ENCODE data around the gene TMCO4. TPM values are rescaled to one million over a fixed set of nuclear protein-coding genes. Genes with fewer than 3 reads are reported as not detected.
"Not testable (repeated sequence)": the region's sequence is repeated elsewhere in the genome, so short reads cannot be mapped to it uniquely, and the experiment has no call there.

Gene TMCO4
- total RNA-seq, 1 donor from 2014 or later, result 1.8 TPM

DNA sequence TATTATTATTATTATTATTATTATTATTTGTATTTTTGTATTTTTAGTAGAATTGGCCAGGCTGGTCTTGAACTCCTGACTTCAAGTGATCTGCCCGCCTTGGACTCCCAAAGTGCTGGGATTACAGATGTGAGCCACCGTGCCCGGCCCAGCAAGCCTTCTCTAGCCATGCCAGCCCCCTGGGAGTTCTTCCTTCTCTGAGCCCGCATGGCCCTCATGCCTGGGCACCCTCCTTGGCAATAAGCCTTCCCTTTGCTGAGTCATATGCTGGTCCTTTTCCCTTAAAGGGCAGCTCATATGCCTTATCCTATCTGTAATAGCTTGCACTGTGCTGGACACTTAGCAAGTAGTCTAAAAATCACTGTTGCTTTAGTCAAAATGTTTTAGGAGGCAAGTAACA is 164.1 kb downstream of the TMCO4 start:
- DNase-seq (ENCODE audit: low read depth) (no peak), FAIRE-seq (no peak)
- H3K27me3 ChIP-seq (ENCODE audit: insufficient read depth, low read length), result no peaks in the 10 kb centered on the region
- no peaks in the 10 kb centered on the region for H3K9me3 Mint-ChIP-seq (ENCODE audit: unreplicated experiment)
- no peak overlapping the region for H3K27ac Mint-ChIP-seq (ENCODE audit: unreplicated experiment)
- no peak overlapping the region for H2AFZ ChIP-seq (ENCODE audit: low read depth, low read length)
- H3K9me3 ChIP-seq (ENCODE audit: insufficient read depth, low read depth, low read length), result no peaks in the 10 kb centered on the region
- peaks cover 7% of the 10 kb centered on the region for H3K4me1 Mint-ChIP-seq (ENCODE audit: low read depth, unreplicated experiment)
- H3K9ac ChIP-seq (ENCODE audit: low read length), result no peak overlapping the region
- no peaks in the 10 kb centered on the region for H3K36me3 Mint-ChIP-seq (ENCODE audit: low read depth, unreplicated experiment)
- H3K4me2 ChIP-seq (ENCODE audit: low read length), result no peak overlapping the region
- no peaks in the 10 kb centered on the region for H3K36me3 ChIP-seq (ENCODE audit: insufficient read depth, low read length)
- no peak overlapping the region for H3K4me3 Mint-ChIP-seq (ENCODE audit: unreplicated experiment)
- H3K4me3 ChIP-seq (ENCODE audit: insufficient read depth, low read depth, low read length), result no peak overlapping the region
- H3K79me2 ChIP-seq (ENCODE audit: insufficient read depth, low read length), result no peaks in the 10 kb centered on the region
- H3K27ac ChIP-seq (ENCODE audit: low read depth, low read length), result no peak overlapping the region
- peaks cover 8% of the 10 kb centered on the region for H3K4me1 ChIP-seq (ENCODE audit: insufficient read depth, low read length)
- TF ChIP-seq EZH2 (IDR thresholded peaks at IDR 0.05; ENCODE audit: insufficient read depth, low read length) (no peak), CTCF (IDR thresholded peaks at IDR 0.05; ENCODE audit: insufficient read depth, low read depth, low read length) (no peak)
- peaks cover 2% of the 10 kb centered on the region for H3K27me3 Mint-ChIP-seq (ENCODE audit: low read depth, unreplicated experiment)
- H4K20me1 ChIP-seq (ENCODE audit: insufficient read depth, low read length), result no peaks in the 10 kb centered on the region

DNA sequence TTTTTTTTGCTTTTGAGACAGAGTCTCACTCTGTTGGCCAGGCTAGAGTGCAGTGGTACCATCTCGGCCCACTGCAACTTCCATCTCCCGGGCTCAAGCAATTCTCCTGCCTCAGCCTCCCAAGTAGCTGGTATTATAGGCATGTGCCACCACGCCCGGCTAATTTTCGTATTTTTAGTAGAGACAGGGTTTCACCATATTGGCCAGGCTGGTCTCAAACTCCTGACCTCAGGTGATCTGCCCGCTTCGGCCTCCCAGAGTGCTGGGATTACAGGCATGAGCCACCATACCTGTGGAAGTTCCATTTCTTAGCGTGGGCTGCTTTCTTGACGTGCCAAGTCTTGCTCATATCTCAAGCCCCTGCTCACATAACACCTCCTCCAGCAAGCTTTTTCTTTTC is 164.7 kb downstream of the TMCO4 start:
- not testable (repeated sequence) for H4K20me1 ChIP-seq (ENCODE audit: insufficient read depth, low read length); H3K4me3 Mint-ChIP-seq (ENCODE audit: unreplicated experiment); H3K36me3 ChIP-seq (ENCODE audit: insufficient read depth, low read length); H3K4me3 ChIP-seq (ENCODE audit: insufficient read depth, low read depth, low read length); FAIRE-seq; H3K79me2 ChIP-seq (ENCODE audit: insufficient read depth, low read length); DNase-seq (ENCODE audit: low read depth); H2AFZ ChIP-seq (ENCODE audit: low read depth, low read length); H3K4me1 ChIP-seq (ENCODE audit: insufficient read depth, low read length); H3K27me3 ChIP-seq (ENCODE audit: insufficient read depth, low read length); H3K9me3 ChIP-seq (ENCODE audit: insufficient read depth, low read depth, low read length); H3K36me3 Mint-ChIP-seq (ENCODE audit: low read depth, unreplicated experiment); H3K4me2 ChIP-seq (ENCODE audit: low read length); H3K27ac Mint-ChIP-seq (ENCODE audit: unreplicated experiment); H3K27ac ChIP-seq (ENCODE audit: low read depth, low read length); H3K4me1 Mint-ChIP-seq (ENCODE audit: low read depth, unreplicated experiment); H3K9me3 Mint-ChIP-seq (ENCODE audit: unreplicated experiment); H3K27me3 Mint-ChIP-seq (ENCODE audit: low read depth, unreplicated experiment); H3K9ac ChIP-seq (ENCODE audit: low read length)

DNA sequence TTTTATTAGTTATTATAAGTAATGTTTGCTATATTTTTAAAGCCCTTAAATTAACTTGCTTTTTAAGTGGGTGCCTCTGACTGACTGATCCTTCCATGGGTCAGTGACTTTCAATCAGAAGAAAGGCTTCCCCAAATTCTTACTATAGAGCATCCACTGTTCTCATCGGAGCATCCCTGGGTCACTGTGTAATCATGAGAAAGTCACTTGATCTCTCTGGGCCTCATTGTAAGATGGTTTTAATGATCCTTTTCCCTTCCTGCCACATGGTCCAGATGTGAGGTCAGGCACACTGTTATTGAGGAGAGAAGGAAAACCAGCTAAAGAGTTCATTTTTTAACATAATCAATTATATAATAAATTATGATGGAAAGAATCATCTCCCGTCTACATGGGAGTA is 166.6 kb downstream of the TMCO4 start:
- no peak for DNase-seq (ENCODE audit: low read depth)
- Mint-ChIP-seq H3K36me3 (ENCODE audit: low read depth, unreplicated experiment) (no peaks in the 10 kb centered on the region), H3K27ac (ENCODE audit: unreplicated experiment) (no peak overlapping the region), H3K27me3 (ENCODE audit: low read depth, unreplicated experiment) (no peaks in the 10 kb centered on the region), H3K4me3 (ENCODE audit: unreplicated experiment) (no peak overlapping the region), H3K9me3 (ENCODE audit: unreplicated experiment) (no peaks in the 10 kb centered on the region), H3K4me1 (ENCODE audit: low read depth, unreplicated experiment) (no peaks in the 10 kb centered on the region)
- H2AFZ ChIP-seq (ENCODE audit: low read depth, low read length), result no peak overlapping the region
- no peak for FAIRE-seq
- H3K4me3 ChIP-seq (ENCODE audit: insufficient read depth, low read depth, low read length), result no peak overlapping the region
- no peaks in the 10 kb centered on the region for H3K9me3 ChIP-seq (ENCODE audit: insufficient read depth, low read depth, low read length)
- H3K4me1 ChIP-seq (ENCODE audit: insufficient read depth, low read length), result no peaks in the 10 kb centered on the region
- no peak overlapping the region for H3K27ac ChIP-seq (ENCODE audit: low read depth, low read length)
- no peak overlapping the region for H3K4me2 ChIP-seq (ENCODE audit: low read length)
- H3K36me3 ChIP-seq (ENCODE audit: insufficient read depth, low read length), result peaks cover 4% of the 10 kb centered on the region
- H3K79me2 ChIP-seq (ENCODE audit: insufficient read depth, low read length), result no peaks in the 10 kb centered on the region
- H3K9ac ChIP-seq (ENCODE audit: low read length), result no peak overlapping the region
- TF ChIP-seq EZH2 (IDR thresholded peaks at IDR 0.05; ENCODE audit: insufficient read depth, low read length), result no peak
- no peak for TF ChIP-seq CTCF (IDR thresholded peaks at IDR 0.05; ENCODE audit: insufficient read depth, low read depth, low read length)
- no peaks in the 10 kb centered on the region for H3K27me3 ChIP-seq (ENCODE audit: insufficient read depth, low read length)
- no peaks in the 10 kb centered on the region for H4K20me1 ChIP-seq (ENCODE audit: insufficient read depth, low read length)

Other genes with a start within 250 kb of the TMCO4 start
- gene NBL1, start 155.6 kb downstream of the TMCO4 start, total RNA-seq, result 58.3 and 74.8 TPM in 2 replicates
- 0.11 TPM in 1 of 2 replicates, not detected in the other for gene HTR6, start 135.0 kb downstream of the TMCO4 start, total RNA-seq
- gene RNF186, start 15.4 kb upstream of the TMCO4 start, total RNA-seq, result not detected in 2 replicates
- gene OTUD3, start 82.5 kb upstream of the TMCO4 start, total RNA-seq, result 8.7 and 10.6 TPM in 2 replicates
- not detected in 2 replicates for gene PLA2G2E, start 123.7 kb upstream of the TMCO4 start, total RNA-seq
- gene PLA2G2A, start 179.7 kb upstream of the TMCO4 start, total RNA-seq, result not detected in 2 replicates